ENCODE measurements around the gene GSDME. TPM values are rescaled to one million over a fixed set of nuclear protein-coding genes. Genes with fewer than 3 reads are reported as not detected.

The GSDME gene
- total and polyA plus RNA-seq, 2 donors (not counting 1 experiment from before 2014, with no cell fraction given): 40.8 to 57.1 TPM

- Histone ChIP-seq H3K9ac (ENCODE audit: insufficient read depth, low read length) (no peak overlapping the region), H3K36me3 (ENCODE audit: control insufficient read depth, insufficient read depth, low read length) (no peaks in the 10 kb centered on the region), H3K27ac (ENCODE audit: insufficient read depth, low read length) (no peak overlapping the region), H3K79me2 (ENCODE audit: control insufficient read depth, insufficient read depth, low read length) (no peaks in the 10 kb centered on the region), H3K27me3 (ENCODE audit: control insufficient read depth, insufficient read depth, low read length) (no peaks in the 10 kb centered on the region), H4K20me1 (ENCODE audit: control insufficient read depth, extremely low read depth, insufficient read depth, low read length) (no peaks in the 10 kb centered on the region), H3K4me2 (ENCODE audit: extremely low read depth, insufficient read depth, low read length) (no peak overlapping the region), H3K4me3 (replicated peaks in 1 of 4; ENCODE audit: control extremely low read depth in 1 of 4, insufficient read depth in 1 of 4, low read depth in 3 of 4, low read length in 4 of 4) (no peak overlapping the region), H3K9me3 (ENCODE audit: control insufficient read depth, insufficient read depth, low read depth, low read length) (no peaks in the 10 kb centered on the region), H3K4me1 (ENCODE audit: control insufficient read depth, extremely low read depth, insufficient read depth, low read length) (no peaks in the 10 kb centered on the region), H2AFZ (ENCODE audit: low read length) (no peak overlapping the region)
- no peak for DNase-seq (ENCODE audit: low read depth in 2 of 2)
- TF ChIP-seq EZH2 (IDR thresholded peaks at IDR 0.05; ENCODE audit: low read length, missing control alignments) (no peak), CTCF (conservative IDR thresholded peaks at IDR 0.05 in 1 of 2, IDR thresholded peaks at IDR 0.05 in 1 of 2; ENCODE audit: low read depth in 1 of 2, low read length in 2 of 2) (no peak)
These were observed 104.9 kb downstream of the GSDME start for GRCh38 chr7:24652251-24652939.

Other genes starting within 250 kb of the GSDME start
- gene PALS2, start 184.0 kb downstream of the GSDME start, total RNA-seq: 18.5 and 27.0 TPM in 2 replicates
- 12.0 and 13.0 TPM in 2 replicates for gene PALS2, start 184.0 kb downstream of the GSDME start, polyA plus RNA-seq
- gene OSBPL3, start 222.7 kb upstream of the GSDME start, total RNA-seq: 22.6 and 70.2 TPM in 2 replicates
- gene OSBPL3, start 222.7 kb upstream of the GSDME start, polyA plus RNA-seq: 22.7 and 38.2 TPM in 2 replicates

All from fibroblast of lung (primary cell).